K562 (cell line): ENCODE data around the gene HOXC11. TPM values are rescaled to one million over a fixed set of nuclear protein-coding genes. Genes with fewer than 3 reads are reported as not detected.

ENCODE experiments used
- ARID1B ChIP-seq: fragments of 450-650 bp; IDR thresholded peaks from 2 replicates; pipeline ENCODE4 v1.6.1; 2016; ENCODE audit warnings: antibody characterized with exemption, mild to moderate bottlenecking, inconsistent platforms
- BRD9 ChIP-seq: fragments of 450-650 bp; IDR thresholded peaks from 2 replicates; pipeline ENCODE4 v1.6.1; 2018; ENCODE audit warnings: low read depth; ENCODE audit not compliant: partially characterized antibody
- CXXC5 ChIP-seq: fragments of 250-450 bp; sonication (Bioruptor Pico); IDR thresholded peaks from 2 replicates; pipeline ENCODE4 v1.8.0; 2022; ENCODE audit warnings: inconsistent platforms, mild to moderate bottlenecking, moderate library complexity
- ETV6 ChIP-seq, 3 experiments: fragments of 150-350 bp in 1 of 3; sonication (generic) in 1 of 3; formaldehyde crosslinking in 1 of 3; IDR thresholded peaks; 2 replicates each; pipeline versions ENCODE4 v1.6.1 to v1.8.0; 2014 to 2022; ENCODE audit warnings: borderline replicate concordance in 2 of 3, low read depth in 2 of 3, antibody characterized with exemption in 1 of 3, low read length in 1 of 3, mild to moderate bottlenecking in 1 of 3, missing genetic modification reagents in 1 of 3
- GABPB1 ChIP-seq: sonication (generic); formaldehyde crosslinking; IDR thresholded peaks from 2 replicates; pipeline ENCODE4 v1.8.0; 2022; ENCODE audit warnings: mild to moderate bottlenecking, missing genetic modification reagents
- polyA plus RNA-seq, 8 experiments: library from polyadenylated mRNA; depleted of rRNA in 4 of 8; stranded (reverse) in 5 of 8; unstranded in 3 of 8; fragments of >200 nt; fragmentation: Nextera tagmentation in 2 of 8; fragmentation: Illumina TruSeq in 1 of 8; extraction: Ambion mirVana in 2 of 8; extraction: Trizol in 1 of 8; gene quantifications; 2 replicates each; pipeline versions ENCODE4 v1.2.1 to v1.2.3, GENCODE V29; 2011 to 2014; ENCODE audit warnings: inconsistent platforms in 1 of 8, missing spikeins in 1 of 8
- total RNA-seq, 7 experiments: library from RNA; depleted of rRNA in 6 of 7; stranded (reverse); fragments of >200 nt in 6 of 7; fragmentation: Illumina TruSeq in 2 of 7; extraction: Trizol in 2 of 7; gene quantifications; 2 replicates each; pipeline versions ENCODE4 v1.2.1 to v1.2.3, GENCODE V29; 2011 to 2021; ENCODE audit warnings: low replicate concordance in 1 of 7
- TF ChIP-seq, protein P1 (sequence below): fragments of 450-650 bp; IDR thresholded peaks from 2 replicates; pipeline ENCODE4 v1.6.1; 2016; ENCODE audit warnings: mild to moderate bottlenecking, moderate library complexity
- TF ChIP-seq, protein P2 (sequence below): fragments of 450-650 bp; IDR thresholded peaks from one replicate; pipeline ENCODE4 v1.6.1; 2018; ENCODE audit warnings: mild to moderate bottlenecking, moderate library complexity; ENCODE audit not compliant: partially characterized antibody
- TF ChIP-seq, protein P3 (sequence below): fragments of 250-450 bp; sonication (Bioruptor Pico); IDR thresholded peaks from 2 replicates; pipeline ENCODE4 v1.5.0; 2020; ENCODE audit warnings: mild to moderate bottlenecking
- TF ChIP-seq, protein P4 (sequence below), 2 experiments: fragments of 450-650 bp; IDR thresholded peaks; 2 replicates each; pipeline ENCODE4 v1.6.1; 2016

HOXC11 gene
- total and polyA plus RNA-seq, 9 of the 15 experiments (the other 6 are each of a cell fraction or from before 2014, with no cell fraction given), result not detected

DNA sequence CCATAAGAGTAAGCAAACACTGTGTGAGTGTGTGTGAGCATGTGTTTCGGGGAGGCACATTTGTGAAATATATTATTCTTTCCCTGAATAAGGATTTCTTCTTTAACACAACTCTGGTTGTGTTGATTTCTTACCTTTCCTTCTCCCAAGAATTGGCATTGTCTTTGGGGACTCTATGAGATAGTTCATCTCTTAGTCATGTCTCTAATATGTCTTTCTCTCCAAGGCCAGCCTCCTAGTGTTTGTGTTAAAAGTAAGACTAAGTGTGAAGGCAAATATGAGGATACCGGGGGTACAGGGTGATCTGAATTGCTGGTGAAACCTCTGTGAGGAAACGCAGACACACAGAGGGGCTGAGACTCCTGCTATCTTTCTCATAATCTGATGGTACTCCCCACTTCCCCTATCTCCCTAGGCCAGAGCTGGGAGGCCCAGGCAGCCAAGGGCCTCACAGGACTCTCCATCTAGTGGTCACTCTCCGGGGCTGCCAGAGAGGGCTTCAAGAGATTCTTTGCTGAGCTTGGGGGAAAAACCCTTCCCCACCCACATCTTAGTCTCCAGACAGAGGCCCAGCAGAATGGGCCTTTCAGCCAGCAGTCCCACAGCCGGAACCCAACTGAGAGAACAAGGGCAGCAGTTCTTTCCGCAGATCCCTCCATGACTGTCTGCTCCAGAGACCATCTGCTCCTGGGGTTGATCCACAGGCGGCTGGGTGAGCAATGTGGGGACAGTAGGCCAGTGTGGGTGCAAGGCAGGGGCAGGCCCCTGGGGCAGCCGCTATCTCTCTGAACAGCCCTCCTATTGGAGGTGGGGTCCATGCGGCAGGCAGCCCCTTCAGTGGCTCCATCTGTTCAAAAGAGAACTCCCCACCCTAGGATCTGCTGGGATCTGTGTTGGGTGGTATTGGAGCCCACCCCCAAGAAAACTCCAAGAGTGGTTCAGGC lies 24.0 kb upstream of the HOXC11 start (continued):
- TF ChIP-seq, protein P1, sequence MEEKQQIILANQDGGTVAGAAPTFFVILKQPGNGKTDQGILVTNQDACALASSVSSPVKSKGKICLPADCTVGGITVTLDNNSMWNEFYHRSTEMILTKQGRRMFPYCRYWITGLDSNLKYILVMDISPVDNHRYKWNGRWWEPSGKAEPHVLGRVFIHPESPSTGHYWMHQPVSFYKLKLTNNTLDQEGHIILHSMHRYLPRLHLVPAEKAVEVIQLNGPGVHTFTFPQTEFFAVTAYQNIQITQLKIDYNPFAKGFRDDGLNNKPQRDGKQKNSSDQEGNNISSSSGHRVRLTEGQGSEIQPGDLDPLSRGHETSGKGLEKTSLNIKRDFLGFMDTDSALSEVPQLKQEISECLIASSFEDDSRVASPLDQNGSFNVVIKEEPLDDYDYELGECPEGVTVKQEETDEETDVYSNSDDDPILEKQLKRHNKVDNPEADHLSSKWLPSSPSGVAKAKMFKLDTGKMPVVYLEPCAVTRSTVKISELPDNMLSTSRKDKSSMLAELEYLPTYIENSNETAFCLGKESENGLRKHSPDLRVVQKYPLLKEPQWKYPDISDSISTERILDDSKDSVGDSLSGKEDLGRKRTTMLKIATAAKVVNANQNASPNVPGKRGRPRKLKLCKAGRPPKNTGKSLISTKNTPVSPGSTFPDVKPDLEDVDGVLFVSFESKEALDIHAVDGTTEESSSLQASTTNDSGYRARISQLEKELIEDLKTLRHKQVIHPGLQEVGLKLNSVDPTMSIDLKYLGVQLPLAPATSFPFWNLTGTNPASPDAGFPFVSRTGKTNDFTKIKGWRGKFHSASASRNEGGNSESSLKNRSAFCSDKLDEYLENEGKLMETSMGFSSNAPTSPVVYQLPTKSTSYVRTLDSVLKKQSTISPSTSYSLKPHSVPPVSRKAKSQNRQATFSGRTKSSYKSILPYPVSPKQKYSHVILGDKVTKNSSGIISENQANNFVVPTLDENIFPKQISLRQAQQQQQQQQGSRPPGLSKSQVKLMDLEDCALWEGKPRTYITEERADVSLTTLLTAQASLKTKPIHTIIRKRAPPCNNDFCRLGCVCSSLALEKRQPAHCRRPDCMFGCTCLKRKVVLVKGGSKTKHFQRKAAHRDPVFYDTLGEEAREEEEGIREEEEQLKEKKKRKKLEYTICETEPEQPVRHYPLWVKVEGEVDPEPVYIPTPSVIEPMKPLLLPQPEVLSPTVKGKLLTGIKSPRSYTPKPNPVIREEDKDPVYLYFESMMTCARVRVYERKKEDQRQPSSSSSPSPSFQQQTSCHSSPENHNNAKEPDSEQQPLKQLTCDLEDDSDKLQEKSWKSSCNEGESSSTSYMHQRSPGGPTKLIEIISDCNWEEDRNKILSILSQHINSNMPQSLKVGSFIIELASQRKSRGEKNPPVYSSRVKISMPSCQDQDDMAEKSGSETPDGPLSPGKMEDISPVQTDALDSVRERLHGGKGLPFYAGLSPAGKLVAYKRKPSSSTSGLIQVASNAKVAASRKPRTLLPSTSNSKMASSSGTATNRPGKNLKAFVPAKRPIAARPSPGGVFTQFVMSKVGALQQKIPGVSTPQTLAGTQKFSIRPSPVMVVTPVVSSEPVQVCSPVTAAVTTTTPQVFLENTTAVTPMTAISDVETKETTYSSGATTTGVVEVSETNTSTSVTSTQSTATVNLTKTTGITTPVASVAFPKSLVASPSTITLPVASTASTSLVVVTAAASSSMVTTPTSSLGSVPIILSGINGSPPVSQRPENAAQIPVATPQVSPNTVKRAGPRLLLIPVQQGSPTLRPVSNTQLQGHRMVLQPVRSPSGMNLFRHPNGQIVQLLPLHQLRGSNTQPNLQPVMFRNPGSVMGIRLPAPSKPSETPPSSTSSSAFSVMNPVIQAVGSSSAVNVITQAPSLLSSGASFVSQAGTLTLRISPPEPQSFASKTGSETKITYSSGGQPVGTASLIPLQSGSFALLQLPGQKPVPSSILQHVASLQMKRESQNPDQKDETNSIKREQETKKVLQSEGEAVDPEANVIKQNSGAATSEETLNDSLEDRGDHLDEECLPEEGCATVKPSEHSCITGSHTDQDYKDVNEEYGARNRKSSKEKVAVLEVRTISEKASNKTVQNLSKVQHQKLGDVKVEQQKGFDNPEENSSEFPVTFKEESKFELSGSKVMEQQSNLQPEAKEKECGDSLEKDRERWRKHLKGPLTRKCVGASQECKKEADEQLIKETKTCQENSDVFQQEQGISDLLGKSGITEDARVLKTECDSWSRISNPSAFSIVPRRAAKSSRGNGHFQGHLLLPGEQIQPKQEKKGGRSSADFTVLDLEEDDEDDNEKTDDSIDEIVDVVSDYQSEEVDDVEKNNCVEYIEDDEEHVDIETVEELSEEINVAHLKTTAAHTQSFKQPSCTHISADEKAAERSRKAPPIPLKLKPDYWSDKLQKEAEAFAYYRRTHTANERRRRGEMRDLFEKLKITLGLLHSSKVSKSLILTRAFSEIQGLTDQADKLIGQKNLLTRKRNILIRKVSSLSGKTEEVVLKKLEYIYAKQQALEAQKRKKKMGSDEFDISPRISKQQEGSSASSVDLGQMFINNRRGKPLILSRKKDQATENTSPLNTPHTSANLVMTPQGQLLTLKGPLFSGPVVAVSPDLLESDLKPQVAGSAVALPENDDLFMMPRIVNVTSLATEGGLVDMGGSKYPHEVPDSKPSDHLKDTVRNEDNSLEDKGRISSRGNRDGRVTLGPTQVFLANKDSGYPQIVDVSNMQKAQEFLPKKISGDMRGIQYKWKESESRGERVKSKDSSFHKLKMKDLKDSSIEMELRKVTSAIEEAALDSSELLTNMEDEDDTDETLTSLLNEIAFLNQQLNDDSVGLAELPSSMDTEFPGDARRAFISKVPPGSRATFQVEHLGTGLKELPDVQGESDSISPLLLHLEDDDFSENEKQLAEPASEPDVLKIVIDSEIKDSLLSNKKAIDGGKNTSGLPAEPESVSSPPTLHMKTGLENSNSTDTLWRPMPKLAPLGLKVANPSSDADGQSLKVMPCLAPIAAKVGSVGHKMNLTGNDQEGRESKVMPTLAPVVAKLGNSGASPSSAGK, result no peak
- TF ChIP-seq CXXC5 (CRISPR knock-in tag) (0 out of 2 replicates have a peak, but pooled peaks have one; percentile 12), GABPB1 (CRISPR knock-in tag) (no peak), ARID1B (peak; percentile 85), ETV6 (IDR thresholded peaks at IDR 0.05; ENCODE audit: borderline replicate concordance in 1 of 2, low read depth in 2 of 2, low read length in 1 of 2) (no peak), ETV6 (CRISPR knock-in tag; IDR thresholded peaks at IDR 0.05; ENCODE audit: borderline replicate concordance) (no peak), BRD9 (no peak)
- TF ChIP-seq, protein P2, sequence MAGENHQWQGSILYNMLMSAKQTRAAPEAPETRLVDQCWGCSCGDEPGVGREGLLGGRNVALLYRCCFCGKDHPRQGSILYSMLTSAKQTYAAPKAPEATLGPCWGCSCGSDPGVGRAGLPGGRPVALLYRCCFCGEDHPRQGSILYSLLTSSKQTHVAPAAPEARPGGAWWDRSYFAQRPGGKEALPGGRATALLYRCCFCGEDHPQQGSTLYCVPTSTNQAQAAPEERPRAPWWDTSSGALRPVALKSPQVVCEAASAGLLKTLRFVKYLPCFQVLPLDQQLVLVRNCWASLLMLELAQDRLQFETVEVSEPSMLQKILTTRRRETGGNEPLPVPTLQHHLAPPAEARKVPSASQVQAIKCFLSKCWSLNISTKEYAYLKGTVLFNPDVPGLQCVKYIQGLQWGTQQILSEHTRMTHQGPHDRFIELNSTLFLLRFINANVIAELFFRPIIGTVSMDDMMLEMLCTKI, result no peak
- TF ChIP-seq, protein P3, sequence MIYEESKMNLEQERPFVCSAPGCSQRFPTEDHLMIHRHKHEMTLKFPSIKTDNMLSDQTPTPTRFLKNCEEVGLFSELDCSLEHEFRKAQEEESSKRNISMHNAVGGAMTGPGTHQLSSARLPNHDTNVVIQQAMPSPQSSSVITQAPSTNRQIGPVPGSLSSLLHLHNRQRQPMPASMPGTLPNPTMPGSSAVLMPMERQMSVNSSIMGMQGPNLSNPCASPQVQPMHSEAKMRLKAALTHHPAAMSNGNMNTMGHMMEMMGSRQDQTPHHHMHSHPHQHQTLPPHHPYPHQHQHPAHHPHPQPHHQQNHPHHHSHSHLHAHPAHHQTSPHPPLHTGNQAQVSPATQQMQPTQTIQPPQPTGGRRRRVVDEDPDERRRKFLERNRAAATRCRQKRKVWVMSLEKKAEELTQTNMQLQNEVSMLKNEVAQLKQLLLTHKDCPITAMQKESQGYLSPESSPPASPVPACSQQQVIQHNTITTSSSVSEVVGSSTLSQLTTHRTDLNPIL, result no peak
- TF ChIP-seq, protein P4, sequence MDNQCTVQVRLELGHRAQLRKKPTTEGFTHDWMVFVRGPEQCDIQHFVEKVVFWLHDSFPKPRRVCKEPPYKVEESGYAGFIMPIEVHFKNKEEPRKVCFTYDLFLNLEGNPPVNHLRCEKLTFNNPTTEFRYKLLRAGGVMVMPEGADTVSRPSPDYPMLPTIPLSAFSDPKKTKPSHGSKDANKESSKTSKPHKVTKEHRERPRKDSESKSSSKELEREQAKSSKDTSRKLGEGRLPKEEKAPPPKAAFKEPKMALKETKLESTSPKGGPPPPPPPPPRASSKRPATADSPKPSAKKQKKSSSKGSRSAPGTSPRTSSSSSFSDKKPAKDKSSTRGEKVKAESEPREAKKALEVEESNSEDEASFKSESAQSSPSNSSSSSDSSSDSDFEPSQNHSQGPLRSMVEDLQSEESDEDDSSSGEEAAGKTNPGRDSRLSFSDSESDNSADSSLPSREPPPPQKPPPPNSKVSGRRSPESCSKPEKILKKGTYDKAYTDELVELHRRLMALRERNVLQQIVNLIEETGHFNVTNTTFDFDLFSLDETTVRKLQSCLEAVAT (IDR thresholded peaks at IDR 0.05), result no peak
